Measurements from ENCODE around the gene GLIS1.

Gene GLIS1

DNA sequence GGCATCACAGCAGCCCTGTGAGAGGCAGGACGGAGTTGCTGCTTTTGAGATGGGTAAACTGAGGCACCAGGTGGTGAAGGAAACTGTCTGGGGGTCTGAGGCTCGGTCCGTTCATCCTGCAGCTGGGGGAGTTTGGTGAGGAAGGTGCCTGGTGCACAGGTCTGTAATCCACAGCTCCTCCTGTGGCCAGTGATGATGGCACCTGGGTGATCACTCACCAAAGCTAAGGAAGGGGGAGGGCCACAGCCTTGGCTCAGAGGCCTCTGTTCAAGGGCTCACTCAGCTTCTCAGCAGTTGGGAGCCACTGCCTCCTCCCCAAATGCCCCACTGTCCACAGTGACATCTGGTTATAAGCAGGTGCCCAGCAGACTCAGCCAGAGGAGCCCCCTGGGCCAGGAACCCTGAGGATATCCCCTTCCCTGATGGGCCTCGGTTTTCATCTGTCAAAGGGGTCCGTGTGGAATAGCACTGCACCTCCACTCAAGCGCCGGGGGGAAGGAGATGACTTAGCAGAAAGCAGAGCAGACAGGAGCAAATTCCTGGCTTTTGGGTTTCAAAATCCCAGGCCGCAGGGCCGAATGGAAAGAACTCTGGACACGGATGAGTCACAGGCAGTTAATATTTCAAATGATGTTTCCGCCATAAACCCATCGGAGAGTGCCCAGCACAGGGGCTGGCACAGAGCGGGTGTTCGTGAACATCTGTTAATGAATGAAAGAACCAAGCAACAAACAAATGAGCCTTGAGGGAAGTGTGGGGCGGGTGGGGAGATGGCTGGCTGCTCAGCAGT, 197.0 kb downstream of the GLIS1 start:
- no peak for DNase-seq

DNA sequence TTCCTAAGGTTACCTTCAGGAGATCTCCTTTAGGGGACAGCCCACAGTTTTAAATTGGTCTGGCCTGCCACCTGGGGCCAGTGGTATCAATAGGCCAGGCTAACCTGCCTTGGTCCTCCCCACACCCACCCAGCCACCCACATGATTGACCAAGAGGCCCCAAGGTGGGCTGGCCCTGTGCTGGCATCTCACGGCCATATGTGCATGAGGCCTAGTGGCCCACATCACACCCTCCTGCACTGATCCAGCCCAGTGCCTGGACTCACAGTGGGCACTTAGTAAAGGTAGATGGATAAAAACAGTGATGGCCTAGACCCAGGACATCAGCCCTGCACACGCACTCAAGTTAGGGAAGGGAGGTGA, 197.7 kb downstream of the GLIS1 start:
- DNase-seq = no peak

DNA sequence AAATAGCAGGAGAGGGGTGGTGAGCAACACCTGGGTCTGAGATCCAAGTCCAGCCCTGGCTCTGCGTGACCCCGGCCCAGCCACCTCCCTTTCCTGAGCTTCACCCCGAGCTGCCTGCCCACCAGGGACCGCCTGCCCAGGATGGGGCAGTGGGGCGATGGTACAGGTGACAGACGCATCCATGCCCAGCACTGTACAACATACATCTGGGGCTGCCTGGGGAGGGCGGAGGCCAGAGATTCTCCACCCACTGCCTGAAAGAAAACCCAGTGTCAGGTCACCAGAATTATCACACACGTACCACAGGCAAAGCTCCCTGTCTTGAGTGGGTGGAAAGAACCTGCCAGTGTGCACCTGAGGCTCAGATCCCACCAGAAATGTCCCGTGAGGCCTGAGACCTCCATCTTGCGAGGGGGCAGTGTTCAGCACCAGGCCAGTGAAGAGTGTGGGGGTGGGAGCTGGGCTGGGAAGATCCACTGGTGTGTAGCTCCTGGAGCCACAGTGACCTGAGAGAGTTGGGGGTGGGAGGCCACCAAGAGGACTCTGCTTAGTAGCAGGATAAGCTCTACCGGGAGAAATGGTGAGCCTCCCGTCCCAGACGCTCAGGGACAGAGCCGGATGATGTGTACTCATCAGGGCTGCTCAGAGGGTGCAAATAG, 198.2 kb downstream of the GLIS1 start:
- DNase-seq = no peak

DNA sequence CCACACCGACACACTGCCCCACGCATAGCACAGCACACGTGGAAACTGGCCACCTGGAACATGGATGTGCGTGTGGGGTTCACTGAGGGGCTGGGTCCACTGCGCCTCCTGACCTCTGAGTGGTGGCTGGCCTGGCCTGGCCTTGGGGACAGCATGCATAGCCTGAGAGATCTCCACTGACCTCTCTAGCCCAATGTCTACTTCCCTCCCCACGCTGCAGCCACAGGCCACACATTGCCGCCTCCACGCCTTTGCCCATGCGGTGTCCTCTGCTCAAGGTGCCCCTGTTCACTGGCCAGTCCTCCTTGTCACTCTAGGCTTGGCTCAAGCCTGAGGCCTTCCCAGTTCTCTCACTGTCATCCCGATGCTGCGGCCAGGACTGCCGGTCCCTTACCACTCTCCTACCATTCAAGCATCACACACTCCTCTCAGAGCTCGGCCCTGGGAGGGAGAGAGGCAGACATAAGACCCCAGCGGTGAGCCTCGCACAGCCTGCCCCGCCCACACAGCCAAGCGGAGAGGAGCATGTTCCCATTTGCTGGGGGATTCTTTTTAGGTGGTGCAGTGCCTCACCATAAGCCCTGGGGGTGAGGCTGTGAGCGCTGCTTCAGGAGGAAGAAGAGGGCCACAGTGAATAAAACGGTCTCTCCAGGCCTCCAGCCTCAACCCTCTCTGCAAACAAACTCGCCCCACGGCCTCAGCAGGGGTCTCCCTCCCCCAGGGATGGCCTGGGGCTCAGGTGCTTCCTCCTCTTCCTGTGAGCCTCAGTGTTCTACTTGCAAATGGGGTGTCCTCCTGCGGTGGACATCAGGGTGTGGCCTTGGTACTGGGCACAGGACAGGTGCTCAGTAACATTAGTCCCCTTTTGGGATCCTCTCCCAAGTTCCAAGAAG, 199.0 kb downstream of the GLIS1 start:
- DNase-seq = no peak

DNA sequence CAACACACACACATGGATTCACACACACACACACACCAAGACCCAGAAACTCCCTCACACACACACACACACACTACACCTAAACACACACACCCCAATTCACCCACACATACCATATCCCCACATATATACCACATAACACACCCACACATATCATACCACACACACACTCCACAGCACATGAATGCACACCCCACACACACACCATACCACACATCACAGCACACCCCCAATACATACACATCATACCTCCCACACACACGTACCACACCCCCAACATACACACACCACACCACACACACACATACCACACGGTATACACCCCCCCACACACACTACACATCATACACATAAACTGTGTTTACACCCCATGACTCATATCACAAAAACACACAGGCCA, 199.7 kb downstream of the GLIS1 start:
- DNase-seq = no peak

DNA sequence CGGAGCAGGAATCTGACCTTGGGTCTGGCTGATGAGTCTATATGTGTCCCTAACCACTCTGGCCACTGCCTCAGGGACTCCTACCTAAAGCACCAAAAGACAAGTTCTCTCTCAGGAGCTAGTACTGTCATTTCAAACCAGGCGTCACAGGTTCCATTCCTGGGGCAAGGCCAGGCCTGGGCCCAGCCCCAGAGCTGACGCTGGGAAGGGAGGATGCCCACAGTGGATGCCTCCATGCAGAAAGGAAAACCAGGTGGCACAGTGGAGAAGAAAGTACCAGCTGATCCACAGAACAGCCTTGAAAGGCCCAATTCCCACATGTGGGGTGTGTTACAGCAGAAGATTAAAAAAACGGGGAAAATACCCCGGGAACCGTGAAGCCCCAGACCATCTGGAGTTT, 202.4 kb downstream of the GLIS1 start:
- no peak for DNase-seq

DNA sequence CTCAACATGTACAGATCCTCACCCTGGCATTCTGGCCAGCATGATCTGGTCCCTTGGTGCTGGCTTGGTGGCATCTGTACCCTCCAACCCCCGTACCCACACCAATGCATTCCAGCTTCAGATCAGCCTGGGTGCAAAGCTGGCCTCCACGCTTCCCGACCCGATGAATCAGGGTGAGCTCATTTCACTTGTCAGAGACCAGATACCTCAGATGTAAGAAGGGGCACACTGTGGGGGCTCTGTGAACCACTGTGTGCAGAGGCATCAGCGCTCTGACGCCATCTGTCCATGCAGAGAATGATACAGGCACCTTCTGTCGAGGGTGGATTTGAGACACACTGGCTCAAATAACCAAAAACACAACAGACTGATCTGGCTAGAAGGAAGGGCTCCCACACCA, 203.1 kb downstream of the GLIS1 start:
- no peak for DNase-seq

DNA sequence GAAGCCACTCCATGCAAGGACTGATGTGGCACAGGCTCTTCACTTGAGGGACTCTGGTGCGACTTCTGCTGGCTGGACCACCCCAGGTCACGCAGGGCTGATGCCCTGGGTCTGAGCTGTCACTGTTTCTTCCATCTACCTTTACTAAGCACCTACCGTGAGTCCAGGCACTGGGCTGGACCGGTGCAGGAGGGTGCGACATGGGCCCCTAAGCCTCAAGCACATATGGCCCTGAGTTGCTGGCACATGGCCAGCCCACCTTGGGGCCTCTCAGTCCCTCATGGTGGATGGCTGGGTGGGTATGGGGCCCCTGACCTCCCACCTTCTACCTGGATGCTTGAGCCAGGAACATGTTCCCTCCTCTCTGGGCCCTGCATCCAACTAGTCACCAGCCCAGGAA, 203.7 kb downstream of the GLIS1 start:
- no peak for DNase-seq

DNA sequence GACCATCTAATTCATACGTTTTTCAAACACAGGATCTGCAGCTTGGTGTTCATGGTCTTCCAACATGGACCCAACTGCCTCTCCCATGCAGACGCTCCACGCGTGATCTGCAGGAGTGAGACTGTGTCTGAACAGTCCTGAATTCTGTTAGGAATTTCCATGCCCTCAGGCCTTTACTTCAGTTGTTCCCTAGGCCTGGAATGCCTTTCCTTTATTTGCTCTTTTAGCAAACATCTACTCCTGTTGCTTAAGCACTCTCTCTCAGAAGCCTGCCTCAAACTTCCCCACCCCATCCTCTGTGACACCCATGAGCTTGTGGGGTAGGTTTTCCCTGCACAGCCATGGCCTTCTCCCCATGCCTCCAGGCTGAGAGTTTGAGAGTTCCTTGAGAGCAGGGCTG, 206.1 kb downstream of the GLIS1 start:
- no peak for DNase-seq

DNA sequence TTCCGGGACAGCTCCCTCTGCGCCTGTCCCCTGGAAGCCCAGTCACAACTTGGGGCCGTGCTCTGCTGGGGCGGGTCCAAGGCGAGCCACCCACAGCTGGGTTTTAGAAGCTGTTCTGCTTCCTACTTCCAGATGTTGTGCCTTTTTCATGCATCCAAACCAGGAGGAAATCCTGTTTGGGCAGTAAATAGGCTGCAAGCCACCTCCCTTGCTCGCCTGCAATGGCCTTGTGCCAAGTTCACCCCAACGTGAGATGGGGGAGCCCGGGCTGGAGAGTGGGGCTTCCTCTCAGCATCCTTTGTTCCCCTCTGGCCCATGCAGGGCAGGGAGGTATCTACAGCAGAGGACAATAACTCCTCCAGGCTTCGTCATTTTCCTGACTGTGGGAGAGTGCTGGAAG, 206.6 kb downstream of the GLIS1 start:
- DNase-seq = no peak

DNA sequence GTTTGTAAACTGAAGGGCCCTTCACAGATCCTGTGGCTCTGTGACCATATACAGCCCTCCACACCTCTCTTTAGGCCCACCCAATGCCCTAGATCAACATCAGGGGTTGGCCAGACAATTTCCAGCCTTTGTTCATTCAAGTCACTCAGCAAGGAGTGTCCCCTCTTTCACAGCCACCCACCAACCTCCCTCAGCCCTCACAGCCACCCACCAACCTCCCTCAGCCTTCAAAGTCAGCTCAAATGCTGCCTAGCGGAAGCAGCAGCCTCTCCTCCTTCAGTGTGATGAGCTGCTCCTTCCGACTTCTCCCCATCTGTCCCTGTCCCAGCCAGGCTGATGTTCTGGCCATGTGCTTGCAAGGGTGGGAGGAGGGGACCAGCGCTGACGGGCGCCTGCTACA, 208.4 kb downstream of the GLIS1 start:
- DNase-seq = no peak

DNA sequence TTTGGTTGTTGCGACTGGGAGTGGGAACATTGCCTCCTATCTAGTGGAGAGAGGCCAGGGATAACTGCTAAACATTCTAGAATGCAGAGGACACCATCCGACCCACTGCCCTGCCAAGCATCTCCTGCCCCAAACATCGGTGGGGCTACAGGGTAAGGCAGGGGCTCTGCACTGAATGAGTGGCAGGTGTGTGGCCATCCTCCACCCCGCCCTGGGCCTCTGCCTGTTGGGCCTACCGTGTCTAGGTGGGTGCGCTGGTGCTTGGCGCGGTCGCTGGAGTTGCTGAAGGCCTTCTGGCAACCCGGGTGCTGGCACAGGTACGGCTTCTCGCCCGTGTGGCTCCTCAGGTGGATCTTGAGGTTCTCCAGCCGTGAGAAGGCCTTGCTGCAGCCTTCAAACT, 209.4 kb downstream of the GLIS1 start:
- no peak for DNase-seq

DNA sequence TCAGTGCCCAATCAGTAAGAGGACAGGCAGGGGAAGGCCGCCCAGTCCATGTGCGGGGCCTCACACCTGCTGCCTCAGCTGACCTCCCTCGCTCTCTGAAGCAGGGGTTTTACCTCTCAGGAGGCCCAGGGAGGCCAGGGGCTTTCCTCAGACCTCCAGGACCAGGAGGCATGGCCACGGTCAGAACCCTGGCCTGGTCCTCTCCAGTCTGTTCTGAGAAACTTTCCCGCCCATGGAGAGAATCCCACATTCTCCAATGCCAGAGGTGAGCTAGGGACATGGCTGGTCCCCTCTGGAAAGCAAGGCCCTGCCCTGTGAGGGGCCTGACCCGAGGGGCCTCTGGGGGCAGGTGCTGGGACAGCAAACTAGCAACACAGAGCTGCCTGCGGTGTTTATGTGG, 211.6 kb downstream of the GLIS1 start:
- no peak for DNase-seq

DNA sequence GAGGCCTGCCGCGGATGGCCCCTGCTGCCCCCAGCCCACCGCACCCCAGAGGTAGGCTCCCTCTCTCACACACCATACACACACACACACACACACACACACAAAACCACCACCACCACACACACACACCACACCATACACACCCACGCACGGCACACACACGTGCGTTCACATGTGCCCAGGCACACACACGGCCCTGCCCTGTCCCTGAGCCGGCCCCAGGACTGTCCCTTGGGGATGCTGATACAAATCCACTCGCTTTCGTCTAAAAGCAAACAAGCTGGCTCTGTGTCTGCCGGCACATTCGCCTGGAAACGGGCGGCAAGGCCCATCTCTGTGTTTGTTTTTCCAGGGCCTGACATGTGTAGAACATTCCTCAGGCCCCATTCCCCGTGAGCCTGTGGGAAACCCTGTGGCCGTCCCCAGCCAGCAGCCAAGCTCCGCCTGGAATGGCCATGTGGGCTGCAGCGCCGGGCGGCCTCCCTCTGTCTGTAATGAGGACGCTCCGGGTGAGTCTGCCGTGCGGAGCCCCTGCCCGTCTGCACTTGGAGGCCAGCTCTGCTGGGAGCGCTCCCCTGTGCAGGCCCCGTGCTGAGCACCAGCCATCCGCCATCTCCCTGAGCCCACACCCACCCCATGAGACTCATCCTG, 212.4 kb downstream of the GLIS1 start:
- no peak for DNase-seq

DNA sequence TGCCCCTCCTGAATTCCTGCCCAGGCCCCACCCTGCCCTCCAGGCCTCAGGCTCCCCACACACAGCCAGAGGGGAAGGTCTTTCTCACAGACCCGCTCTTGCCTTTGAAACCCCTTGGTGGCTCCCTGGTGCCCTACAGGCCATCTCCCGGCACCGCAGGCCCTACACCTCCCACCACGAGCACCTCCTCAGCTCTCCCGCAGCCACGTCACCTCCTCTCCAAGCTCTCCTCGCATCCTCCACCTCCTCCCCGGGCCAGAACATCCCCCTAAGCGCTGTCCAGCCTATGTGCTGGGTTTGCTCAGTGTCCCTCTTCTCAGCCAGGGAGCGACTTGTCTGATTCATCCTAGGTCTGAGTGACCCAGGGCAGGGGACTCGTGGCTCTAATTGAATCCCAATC, 213.4 kb downstream of the GLIS1 start:
- no peak for DNase-seq

DNA sequence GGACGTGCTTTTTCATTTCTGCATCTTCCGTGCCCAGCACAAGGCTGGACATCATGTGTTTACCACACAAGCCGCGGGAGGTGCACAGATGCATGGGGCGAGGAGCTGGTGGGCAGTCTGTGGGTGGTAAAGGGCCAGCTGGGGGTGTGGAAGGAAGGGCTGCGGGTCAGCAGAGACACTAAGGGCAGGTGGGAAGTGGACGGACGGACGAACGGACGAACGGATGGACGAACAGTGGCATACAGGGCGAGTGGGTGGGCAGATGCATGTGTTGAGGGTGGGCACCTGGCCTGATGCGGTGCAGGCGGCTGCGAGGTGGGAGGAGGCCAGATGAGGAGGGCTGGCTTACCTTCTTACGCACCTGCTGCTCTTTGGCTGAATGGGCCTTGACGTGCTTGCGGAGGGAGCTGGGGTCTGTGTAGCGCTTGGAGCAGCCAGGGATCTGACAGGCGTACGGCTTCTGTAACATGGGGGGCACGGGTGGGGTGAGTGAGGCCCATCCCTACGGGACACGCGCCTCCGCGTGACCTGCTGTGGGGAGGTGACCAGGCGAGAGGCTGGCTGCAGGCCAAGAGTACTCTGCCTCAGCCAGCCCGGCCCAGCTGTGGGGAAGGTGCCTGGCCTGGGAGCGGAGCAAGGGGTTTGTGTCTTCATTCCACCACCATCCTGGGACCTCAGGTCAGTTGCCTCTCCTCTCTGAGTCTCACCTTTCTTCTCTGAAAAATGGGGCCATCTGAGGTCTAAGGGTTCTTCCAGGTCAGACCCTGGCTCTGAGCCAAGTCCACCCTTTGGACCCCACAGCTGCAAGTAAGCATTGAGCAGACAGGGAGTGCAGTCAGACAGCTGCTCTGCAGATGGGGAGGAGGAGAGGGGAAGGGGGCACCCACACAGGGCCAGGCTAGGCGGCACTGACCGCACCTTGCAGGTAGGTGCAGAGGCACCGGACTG, 214.3 kb downstream of the GLIS1 start:
- DNase-seq = no peak

DNA sequence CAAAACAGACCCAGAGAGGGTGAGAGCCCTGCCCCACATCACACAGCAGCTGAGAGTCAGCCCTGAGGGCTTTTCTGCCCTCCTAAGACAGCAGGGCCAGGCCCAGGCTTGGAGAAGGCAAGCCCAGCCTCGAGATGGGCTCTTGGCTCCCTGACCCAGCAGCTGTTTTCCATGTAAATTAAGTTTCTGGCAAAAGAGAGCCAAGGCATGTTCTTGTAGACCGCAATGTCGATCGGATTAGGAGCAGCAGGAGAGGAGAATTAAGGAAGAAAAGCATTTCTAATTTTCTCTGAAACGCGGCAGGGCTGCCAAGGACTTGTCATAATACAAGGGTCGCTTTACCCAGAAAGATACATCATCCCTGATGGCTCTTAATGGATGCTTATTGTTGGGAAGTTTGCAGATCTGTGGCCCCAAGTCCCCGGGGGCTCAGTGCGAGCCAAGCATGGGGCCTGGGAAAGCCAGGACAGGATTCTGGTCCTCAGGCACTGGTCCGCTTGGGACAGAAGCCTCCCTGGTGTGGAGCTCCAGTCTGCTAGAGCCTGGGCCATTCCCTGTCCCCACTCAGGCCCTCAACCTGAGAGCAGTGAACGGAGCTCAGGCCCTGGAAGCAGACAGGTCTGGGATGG, 216.9 kb downstream of the GLIS1 start:
- no peak for DNase-seq

DNA sequence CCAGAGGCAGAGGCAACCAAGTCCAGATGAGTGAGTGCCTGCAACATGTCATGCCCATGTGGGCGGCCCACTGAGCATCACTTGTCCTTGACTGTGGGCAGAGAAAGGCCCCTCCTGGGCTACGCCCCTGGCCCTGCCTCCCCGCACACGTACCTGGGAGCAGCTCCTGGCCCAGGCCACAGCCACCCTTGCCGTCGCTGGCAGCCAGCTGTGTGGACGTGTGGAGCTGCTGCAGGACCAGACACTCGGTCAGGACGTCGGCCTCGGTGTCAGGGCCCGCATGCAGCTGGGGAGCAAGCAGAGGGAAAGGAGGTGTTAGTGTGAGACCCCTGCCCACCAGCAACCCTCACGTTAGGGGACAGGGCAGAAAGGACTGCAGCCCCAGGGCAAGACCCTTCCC, 218.5 kb downstream of the GLIS1 start:
- DNase-seq = no peak

DNA sequence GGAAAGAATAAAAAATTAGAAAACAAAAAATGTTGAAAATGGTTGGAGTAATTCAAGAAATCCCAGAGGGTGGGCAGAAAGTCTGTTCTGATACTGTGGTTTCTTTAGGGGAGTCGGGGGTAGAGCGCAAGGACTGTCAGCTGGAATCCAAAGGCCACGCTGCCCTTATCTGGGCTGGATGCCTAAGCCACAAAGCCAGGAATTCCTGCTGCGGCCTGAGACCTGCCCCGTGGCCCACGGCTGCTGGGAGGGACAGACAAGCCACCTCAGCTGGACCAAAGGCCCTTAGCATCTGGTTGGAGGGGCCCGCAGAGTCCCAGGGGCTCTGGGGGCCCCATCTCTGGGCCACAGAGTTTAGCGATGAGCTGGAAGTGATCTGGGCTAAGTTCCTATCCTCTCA, 219.5 kb downstream of the GLIS1 start:
- DNase-seq = no peak

DNA sequence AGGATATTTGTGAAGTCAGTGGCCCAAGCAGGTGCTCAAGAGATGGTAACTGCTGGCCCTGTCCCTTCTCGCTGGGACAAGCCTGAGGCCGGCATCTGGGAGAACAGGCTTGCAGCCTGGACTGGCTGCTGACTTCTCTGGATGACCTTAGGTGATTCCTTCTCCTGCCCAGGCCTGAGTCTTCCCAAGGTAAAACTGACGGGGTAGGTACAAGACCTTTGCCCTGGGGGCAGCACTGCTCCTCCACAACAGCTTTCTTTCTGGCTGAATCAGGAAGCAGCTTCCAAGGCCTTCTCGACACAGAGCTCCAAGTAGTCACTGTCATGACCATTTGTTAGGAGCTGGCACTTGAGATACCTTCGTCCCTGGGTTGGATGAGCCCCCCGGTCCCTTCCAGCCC, 220.2 kb downstream of the GLIS1 start:
- no peak for DNase-seq

DNA sequence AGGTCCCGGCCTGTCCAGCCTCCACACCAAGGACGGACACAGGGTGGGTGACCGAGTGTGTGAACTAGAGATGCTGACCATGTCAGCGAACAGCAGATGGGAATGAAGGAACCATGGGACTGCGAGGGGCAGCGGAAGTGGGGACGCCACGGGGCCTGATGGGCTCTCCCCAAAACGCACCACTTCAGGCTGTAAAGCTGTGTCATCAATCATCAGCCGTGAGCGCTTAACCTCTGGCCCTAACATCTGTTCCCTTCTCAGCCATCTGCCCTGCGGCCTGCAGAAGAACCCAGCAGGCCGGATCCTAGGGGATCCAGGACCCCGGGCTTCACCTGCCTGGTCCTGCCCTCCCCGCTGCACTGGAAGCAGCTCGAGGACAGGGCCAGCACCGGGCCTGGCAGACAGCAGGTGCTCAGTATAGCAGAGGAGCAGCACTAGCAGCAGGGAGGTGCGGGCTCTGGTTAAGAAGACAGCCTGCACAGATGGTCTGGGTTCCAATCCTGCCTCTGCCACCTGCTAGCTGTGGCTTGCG, 221.1 kb downstream of the GLIS1 start:
- DNase-seq = no peak

All from stimulated activated naive CD4-positive, alpha-beta T cell treated with Interleukin-2 at 50 U/mL for 16 hours (primary cell).